Neural progenitor cell (in vitro differentiated cells): ENCODE results near the gene H2AZ2. TPM values are rescaled to one million over a fixed set of nuclear protein-coding genes. Genes with fewer than 3 reads are reported as not detected.

Source experiments
- DNase-seq: peaks from one replicate; pipeline ENCODE4 v3.0.0-alpha.2; 2016; ENCODE audit warnings: low spot score
- H2AFZ ChIP-seq: fragments of 200-600 bp; sonication (generic); replicated peaks from 2 replicates; pipeline ENCODE4 v1.6.1; 2016; ENCODE audit warnings: antibody characterized with exemption
- H3F3A ChIP-seq: fragments of 200-600 bp; sonication (generic); 2 replicates; pipeline ENCODE4 v1.6.1; 2016; ENCODE audit warnings: antibody characterized with exemption, low read depth
- H3K27ac ChIP-seq: fragments of 200-600 bp; sonication (generic); 2 replicates; pipeline ENCODE4 v1.5.1; 2016; ENCODE audit warnings: mild to moderate bottlenecking
- H3K27me3 ChIP-seq: fragments of 200-600 bp; sonication (generic); 2 replicates; pipeline ENCODE4 v1.6.1; 2016; ENCODE audit warnings: mild to moderate bottlenecking, moderate library complexity
- H3K36me3 ChIP-seq: fragments of 200-600 bp; sonication (generic); 2 replicates; pipeline ENCODE4 v1.5.1; 2016
- H3K4me1 ChIP-seq: fragments of 200-600 bp; sonication (generic); 2 replicates; pipeline ENCODE4 v1.6.1; 2016; ENCODE audit warnings: mixed run types
- H3K4me2 ChIP-seq: fragments of 200-600 bp; sonication (generic); 2 replicates; pipeline ENCODE4 v1.6.1; 2016
- H3K4me3 ChIP-seq: fragments of 200-600 bp; sonication (generic); 2 replicates; pipeline ENCODE4 v1.5.1; 2016
- H3K79me2 ChIP-seq: fragments of 200-600 bp; sonication (generic); 2 replicates; pipeline ENCODE4 v1.6.1; 2016; ENCODE audit warnings: low read depth
- H3K9ac ChIP-seq: fragments of 200-600 bp; sonication (generic); 2 replicates; pipeline ENCODE4 v1.6.1; 2016
- H3K9me3 ChIP-seq: fragments of 200-600 bp; sonication (generic); 2 replicates; pipeline ENCODE4 v1.5.1; 2016; ENCODE audit warnings: low read depth
- H4K20me1 ChIP-seq: fragments of 200-600 bp; sonication (generic); 2 replicates; pipeline ENCODE4 v1.6.1; 2016; ENCODE audit warnings: low read depth
- H3K27ac Mint-ChIP-seq: 3 replicates; pipeline ENCODE4 v1.8.0; 2021; ENCODE audit warnings: mixed read lengths
- H3K27me3 Mint-ChIP-seq: 2 replicates; pipeline ENCODE4 v1.8.0; 2022; ENCODE audit warnings: low read depth, mild to moderate bottlenecking, inconsistent platforms, moderate library complexity, mixed read lengths; ENCODE audit not compliant: insufficient read depth
- H3K36me3 Mint-ChIP-seq: 3 replicates; pipeline ENCODE4 v1.8.0; 2021; ENCODE audit warnings: mixed read lengths
- H3K4me1 Mint-ChIP-seq: 3 replicates; pipeline ENCODE4 v1.8.0; 2021; ENCODE audit warnings: mixed read lengths
- H3K4me3 Mint-ChIP-seq: 3 replicates; pipeline ENCODE4 v1.8.0; 2021; ENCODE audit warnings: mild to moderate bottlenecking, moderate library complexity, mixed read lengths
- H3K9me3 Mint-ChIP-seq: 3 replicates; pipeline ENCODE4 v1.8.0; 2020; ENCODE audit warnings: mixed read lengths
- CTCF ChIP-seq: fragments of 200-600 bp; sonication (generic); IDR thresholded peaks from 2 replicates; pipeline ENCODE4 v1.5.1; 2017; ENCODE audit warnings: antibody characterized with exemption, mild to moderate bottlenecking
- EZH2 ChIP-seq: fragments of 200-600 bp; sonication (generic); IDR thresholded peaks from 2 replicates; pipeline ENCODE4 v1.6.1; 2017; ENCODE audit warnings: antibody characterized with exemption, mild to moderate bottlenecking, moderate library complexity
- EZH2phosphoT487 ChIP-seq: fragments of 200-600 bp; sonication (generic); IDR thresholded peaks from 2 replicates; pipeline ENCODE4 v1.6.1; 2017; ENCODE audit warnings: antibody characterized with exemption
- total RNA-seq: library from RNA; depleted of rRNA; stranded (reverse); fragments of >200 nt; gene quantifications from 2 replicates; pipeline ENCODE4 v1.2.3, GENCODE V29; 2015; ENCODE audit warnings: low replicate concordance

Gene H2AZ2
- total RNA-seq = 439 and 462 TPM in 2 replicates

GRCh38 chr7:44847920-44848634 is at the start of gene H2AZ2:
H2AZ2 (minus strand) TSS chr7:44848087; CDS start chr7:44847971, 116 bp downstream.
- H3K27ac Mint-ChIP-seq = peak within 1 kb of the TSS; percentile 99
- peaks cover 21% of the 10 kb centered on the region for H3K4me1 Mint-ChIP-seq
- H2AFZ ChIP-seq = peak within 1 kb of the TSS; percentile 66
- no peaks in the 10 kb centered on the region for H3K27me3 Mint-ChIP-seq
- H3F3A ChIP-seq = peaks cover 35% of the 10 kb centered on the region
- H3K4me3 ChIP-seq = peak within 1 kb of the TSS; percentile 81
- peaks cover 46% of the 10 kb centered on the region for H4K20me1 ChIP-seq
- no peaks in the 10 kb centered on the region for H3K27me3 ChIP-seq
- H3K36me3 Mint-ChIP-seq = peaks cover 4% of the 10 kb centered on the region
- H3K9me3 ChIP-seq = no peaks in the 10 kb centered on the region
- no peak for TF ChIP-seq EZH2phosphoT487
- TF ChIP-seq CTCF = peak; percentile 4
- peaks cover 55% of the 10 kb centered on the region for H3K79me2 ChIP-seq
- peak within 1 kb of the TSS; percentile 97 for H3K27ac ChIP-seq
- H3K9ac ChIP-seq = peak within 1 kb of the TSS; percentile 92
- peaks cover 17% of the 10 kb centered on the region for H3K4me1 ChIP-seq
- H3K4me2 ChIP-seq = peak within 1 kb of the TSS; percentile 86
- H3K9me3 Mint-ChIP-seq = no peaks in the 10 kb centered on the region
- H3K36me3 ChIP-seq = peaks cover 6% of the 10 kb centered on the region
- H3K4me3 Mint-ChIP-seq = peak within 1 kb of the TSS; percentile 99
- peak; percentile 100 for DNase-seq

- Histone ChIP-seq H3K36me3 (no peaks in the 10 kb centered on the region), H3K27ac (no peak overlapping the region), H3K9me3 (no peaks in the 10 kb centered on the region), H3K4me2 (no peak overlapping the region), H3K9ac (no peak overlapping the region), H2AFZ (no peak overlapping the region), H4K20me1 (no peaks in the 10 kb centered on the region), H3K79me2 (no peaks in the 10 kb centered on the region), H3K4me3 (no peak overlapping the region), H3K27me3 (no peaks in the 10 kb centered on the region), H3F3A (no peaks in the 10 kb centered on the region), H3K4me1 (no peaks in the 10 kb centered on the region)
- Mint-ChIP-seq H3K4me1 (no peaks in the 10 kb centered on the region), H3K4me3 (no peak overlapping the region), H3K27me3 (peaks cover 5% of the 10 kb centered on the region), H3K36me3 (no peaks in the 10 kb centered on the region), H3K27ac (no peak overlapping the region), H3K9me3 (no peaks in the 10 kb centered on the region)
- TF ChIP-seq EZH2 = no peak
- no peak for TF ChIP-seq CTCF
- no peak for TF ChIP-seq EZH2phosphoT487
- DNase-seq = no peak
Measured at GRCh38 chr7:44897309-44897708, 49.4 kb upstream of the H2AZ2 start.

GRCh38 chr7:44894888-44895580 is 47.1 kb upstream of the H2AZ2 start:
- no peak overlapping the region for H3K4me3 Mint-ChIP-seq
- no peak for TF ChIP-seq CTCF
- no peak for TF ChIP-seq EZH2phosphoT487
- no peak for TF ChIP-seq EZH2
- Histone ChIP-seq H3K27me3 (no peaks in the 10 kb centered on the region), H2AFZ (no peak overlapping the region), H3K4me2 (no peak overlapping the region), H3K79me2 (no peaks in the 10 kb centered on the region), H3K9ac (no peak overlapping the region), H3K9me3 (no peaks in the 10 kb centered on the region), H3F3A (no peaks in the 10 kb centered on the region), H3K4me1 (no peaks in the 10 kb centered on the region), H3K27ac (no peak overlapping the region), H3K4me3 (no peak overlapping the region), H3K36me3 (no peaks in the 10 kb centered on the region), H4K20me1 (no peaks in the 10 kb centered on the region)
- no peaks in the 10 kb centered on the region for H3K9me3 Mint-ChIP-seq
- DNase-seq = no peak
- H3K36me3 Mint-ChIP-seq = no peaks in the 10 kb centered on the region
- peaks cover 8% of the 10 kb centered on the region for H3K27me3 Mint-ChIP-seq
- no peaks in the 10 kb centered on the region for H3K4me1 Mint-ChIP-seq
- no peak overlapping the region for H3K27ac Mint-ChIP-seq
